Stimulated activated CD8-positive, alpha-beta memory T cell treated with anti-CD3 and anti-CD28 coated beads, Interleukin-15, amount 100 ng/mL, for 48 hours (primary cell): ENCODE measurements around the gene AP1M1.
"Not testable (repeated sequence)": the region's sequence is repeated elsewhere in the genome, so short reads cannot be mapped to it uniquely, and the experiment has no call there.

Experiments used
- DNase-seq, 2 donors: peaks; one replicate each; pipeline ENCODE4 v3.0.0-alpha.2; 2020; ENCODE audit warnings: low read depth in 2 of 2

AP1M1 gene

GRCh38 chr19:16261584-16262368 lies 64.1 kb downstream of the AP1M1 start:
- DNase-seq: no peak

GRCh38 chr19:16262618-16263017 lies 64.9 kb downstream of the AP1M1 start:
- no peak for DNase-seq

- no peak for DNase-seq
Measured at GRCh38 chr19:16263141-16263761, 65.5 kb downstream of the AP1M1 start.

- no peak for DNase-seq
Measured at GRCh38 chr19:16265205-16265604, 67.5 kb downstream of the AP1M1 start.

- no peak for DNase-seq
Measured at GRCh38 chr19:16265890-16266585, 68.3 kb downstream of the AP1M1 start.

GRCh38 chr19:16266586-16266942 lies 68.9 kb downstream of the AP1M1 start:
- DNase-seq: peak; percentile 29 to 59

GRCh38 chr19:16268676-16269319 lies 71.1 kb downstream of the AP1M1 start:
- DNase-seq: peak; percentile 8 to 17

GRCh38 chr19:16272945-16273344 lies 75.2 kb downstream of the AP1M1 start:
- DNase-seq: no peak

GRCh38 chr19:16274447-16274846 lies 76.7 kb downstream of the AP1M1 start:
- no peak for DNase-seq

GRCh38 chr19:16280306-16280705 lies 82.6 kb downstream of the AP1M1 start:
- no peak for DNase-seq

- DNase-seq: no peak
Measured at GRCh38 chr19:16281743-16282142, 84.0 kb downstream of the AP1M1 start.

GRCh38 chr19:16283210-16284061 lies 85.7 kb downstream of the AP1M1 start:
- peak; percentile 71 for DNase-seq

- no peak for DNase-seq
Measured at GRCh38 chr19:16284505-16284904, 86.8 kb downstream of the AP1M1 start.

- DNase-seq: not testable (repeated sequence)
Measured at GRCh38 chr19:16285079-16285478, 87.4 kb downstream of the AP1M1 start.

- DNase-seq: no peak
Measured at GRCh38 chr19:16285769-16286498, 88.2 kb downstream of the AP1M1 start.

GRCh38 chr19:16288544-16288943 lies 90.8 kb downstream of the AP1M1 start:
- no peak for DNase-seq

GRCh38 chr19:16289594-16289993 lies 91.9 kb downstream of the AP1M1 start:
- no peak for DNase-seq

GRCh38 chr19:16290692-16291091 lies 93.0 kb downstream of the AP1M1 start:
- no peak for DNase-seq

GRCh38 chr19:16293118-16294091 lies 95.7 kb downstream of the AP1M1 start:
- no peak for DNase-seq

- DNase-seq: no peak
Measured at GRCh38 chr19:16295057-16295456, 97.3 kb downstream of the AP1M1 start.
